Ecto neural progenitor cell (in vitro differentiated cells): ENCODE measurements around the gene FNBP1.
"Not testable (repeated sequence)": the region's sequence is repeated elsewhere in the genome, so short reads cannot be mapped to it uniquely, and the experiment has no call there.

Source experiments
- DNase-seq: peaks from one replicate; pipeline ENCODE4 v3.0.0-alpha.2; 2018; ENCODE audit warnings: low spot score

FNBP1 gene

DNA sequence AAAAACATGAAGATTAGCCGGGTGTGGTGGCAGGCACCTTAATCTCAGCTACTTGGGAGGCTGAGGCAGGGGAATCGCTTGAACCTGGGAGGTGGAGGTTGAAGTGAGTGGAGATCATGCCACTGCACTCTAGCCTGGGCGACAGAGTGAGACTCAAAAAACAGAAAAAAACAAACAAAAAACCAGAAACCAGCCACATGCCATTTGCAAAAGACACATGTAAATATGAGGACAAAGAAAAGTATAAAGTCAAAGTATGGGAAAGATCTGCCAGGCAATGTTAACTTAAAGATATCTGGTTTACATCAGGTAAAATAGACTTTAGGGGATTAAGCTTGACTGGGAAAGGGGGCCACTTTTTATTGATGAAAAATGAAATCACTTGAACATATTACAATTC is 90.7 kb downstream of the FNBP1 start:
- DNase-seq: no peak

DNA sequence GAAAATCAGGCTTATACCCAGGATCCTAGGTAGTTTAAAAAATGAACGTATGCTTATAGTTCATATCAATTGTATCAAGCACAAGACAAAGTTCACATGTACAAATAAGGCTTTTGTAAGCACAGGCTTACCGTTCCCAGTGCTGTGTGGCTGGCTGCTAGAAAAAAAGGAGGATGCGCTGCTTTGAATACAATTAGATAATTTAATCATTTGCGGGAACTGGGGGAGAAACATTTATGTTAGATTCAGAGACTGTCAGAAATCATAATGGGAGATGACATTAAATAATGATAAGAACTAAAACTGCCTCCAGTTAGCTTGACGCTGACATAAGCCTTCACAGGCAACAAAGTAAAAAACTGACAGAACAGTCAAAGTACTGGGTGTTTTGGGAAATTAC is 93.2 kb downstream of the FNBP1 start:
- DNase-seq: no peak

DNA sequence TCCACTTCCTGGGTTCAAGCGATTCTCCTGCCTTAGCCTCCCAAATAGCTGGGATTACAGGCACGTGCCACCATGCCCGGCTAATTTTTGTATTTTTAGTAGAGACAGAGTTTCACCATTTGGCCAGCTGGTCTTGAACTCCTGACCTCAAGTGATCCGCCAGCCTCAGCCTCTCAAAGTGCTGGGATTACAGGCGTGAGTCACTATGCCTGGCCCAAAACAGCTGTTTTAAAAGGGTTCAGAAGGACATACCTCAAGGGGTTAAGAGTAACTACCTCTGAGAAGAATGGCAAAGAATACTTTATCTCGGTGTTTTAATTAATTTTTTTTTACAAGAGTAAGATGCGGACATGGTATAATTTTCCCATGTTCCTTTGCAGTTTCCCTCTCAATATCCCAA is 94.4 kb downstream of the FNBP1 start:
- DNase-seq: not testable (repeated sequence)

DNA sequence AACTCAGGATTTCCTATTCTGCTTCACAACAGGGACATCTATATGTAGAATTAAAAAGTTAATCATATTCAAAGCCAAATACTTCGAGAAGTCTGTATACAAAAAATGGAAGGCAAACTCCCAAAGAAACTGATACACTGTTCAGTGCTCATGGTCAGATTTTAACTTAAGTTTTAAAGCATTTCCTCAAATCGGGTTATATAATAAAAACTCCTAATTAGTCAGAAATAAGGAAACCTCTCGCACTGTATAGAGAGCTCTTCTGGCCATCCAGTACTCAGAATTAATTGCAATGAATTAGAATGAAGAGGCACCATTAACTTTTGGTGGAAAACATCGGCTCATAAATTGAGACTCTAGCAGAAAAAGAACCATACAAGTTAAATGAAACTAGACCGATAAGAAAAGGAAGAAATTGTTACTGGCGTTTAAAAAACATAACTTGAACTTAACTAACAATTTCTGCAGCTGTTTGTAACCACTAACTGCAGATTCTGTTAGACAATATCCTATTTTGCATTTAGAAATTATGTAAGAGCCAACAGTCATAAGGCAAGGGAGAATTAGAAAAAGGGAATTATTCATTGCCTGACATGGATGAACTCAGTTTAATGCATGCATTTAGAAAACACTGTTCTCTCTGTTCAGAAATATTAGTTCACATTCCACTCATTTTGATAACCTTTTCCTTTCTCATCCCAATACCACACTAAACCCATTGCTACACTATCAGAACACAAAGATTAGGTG is 96.6 kb downstream of the FNBP1 start:
- DNase-seq: no peak

DNA sequence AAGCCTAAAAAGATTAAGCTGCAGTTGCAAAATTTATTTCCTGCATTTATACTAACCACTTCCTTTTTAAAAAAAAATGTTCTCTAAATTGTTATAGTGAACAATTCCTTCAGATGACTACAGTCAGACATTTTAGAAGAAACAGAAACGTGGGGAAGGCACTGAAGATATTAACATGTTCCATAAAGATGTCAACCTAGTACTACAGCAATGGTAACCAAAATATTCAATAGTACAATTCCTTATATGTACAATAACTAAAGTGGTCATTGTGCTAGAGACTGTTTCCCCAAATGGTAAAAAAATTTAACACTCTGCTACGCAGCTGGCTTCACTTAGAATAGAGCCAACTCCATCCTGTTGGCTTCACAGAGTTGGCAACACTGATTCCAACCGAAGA is 97.7 kb downstream of the FNBP1 start:
- DNase-seq: no peak

DNA sequence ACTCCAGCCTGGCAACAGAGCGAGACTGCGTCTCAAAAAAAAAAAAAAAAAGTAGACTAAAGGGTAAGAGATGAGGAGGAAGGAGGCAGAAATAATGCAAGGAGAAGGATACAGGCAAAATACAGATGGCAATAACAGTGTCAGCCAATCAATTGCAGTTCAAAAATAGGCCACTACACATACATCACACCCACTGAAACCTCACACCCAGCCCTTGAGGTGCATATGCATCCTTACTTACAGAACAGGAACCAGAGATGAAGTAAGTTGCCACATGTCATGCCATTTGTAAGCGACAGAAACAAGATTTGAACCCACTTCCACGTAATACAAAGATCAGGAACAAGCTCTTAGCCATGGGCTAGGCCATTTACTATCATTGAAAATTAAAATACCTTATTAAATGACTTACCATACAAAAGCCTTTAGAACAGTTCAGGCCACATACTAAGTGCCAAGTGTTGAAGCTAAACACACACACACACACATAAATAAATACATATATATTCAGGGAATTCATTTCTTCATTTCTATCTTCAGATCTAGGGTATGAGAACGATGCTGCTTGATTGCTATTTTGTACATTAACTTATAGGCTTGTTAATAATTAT is 98.4 kb downstream of the FNBP1 start:
- DNase-seq: no peak

DNA sequence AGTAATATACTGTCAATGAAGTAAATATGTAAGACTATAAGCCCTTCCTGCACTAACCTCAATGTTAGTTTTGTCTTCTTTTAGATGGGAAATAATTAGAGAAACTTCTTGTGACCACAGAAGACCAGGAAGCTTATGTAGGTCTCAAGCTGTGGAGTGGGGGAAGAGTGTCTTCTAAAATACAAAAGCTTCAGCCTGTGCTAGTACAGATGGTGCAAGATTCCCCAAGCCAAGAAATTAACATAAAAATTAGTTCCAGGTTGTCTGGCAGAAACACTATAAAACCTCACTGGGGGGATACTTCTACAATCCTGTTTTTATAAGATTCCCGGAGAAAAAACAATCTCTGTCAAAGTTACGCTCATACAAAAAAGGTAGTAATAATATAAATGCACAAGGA is 103.6 kb downstream of the FNBP1 start:
- no peak for DNase-seq

DNA sequence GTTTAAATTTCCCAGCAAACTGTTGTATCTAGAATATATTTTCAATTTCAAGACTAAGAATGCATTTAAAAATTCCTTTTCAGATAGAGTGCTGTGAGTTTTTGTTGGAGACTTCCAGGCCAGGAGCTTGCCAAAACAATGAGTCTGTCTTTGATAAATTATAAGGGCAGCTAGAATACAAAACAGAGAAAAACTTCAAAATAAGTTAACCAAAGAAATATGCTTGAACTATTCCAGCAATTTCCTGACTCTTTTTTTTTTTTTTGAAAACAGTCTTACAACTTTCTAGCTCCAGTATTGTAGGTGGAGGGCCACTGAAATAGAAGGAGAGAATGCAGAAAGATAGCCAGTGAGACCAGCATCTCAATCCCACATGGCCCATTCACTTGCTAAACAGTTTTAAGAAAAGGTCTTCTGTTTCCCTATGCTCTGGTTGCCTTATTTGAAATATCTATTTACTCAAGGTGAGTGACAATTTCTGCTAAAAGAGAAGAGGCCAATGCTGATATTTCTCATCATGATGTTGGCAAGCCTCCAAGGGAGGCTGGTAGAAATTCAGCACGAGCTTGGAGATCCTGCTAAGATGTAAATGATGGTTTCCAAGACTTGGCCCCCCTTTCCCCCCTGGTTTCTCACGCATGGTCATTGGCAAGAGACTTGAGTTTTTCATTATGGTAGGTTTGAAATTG is 104.6 kb downstream of the FNBP1 start:
- DNase-seq: no peak

DNA sequence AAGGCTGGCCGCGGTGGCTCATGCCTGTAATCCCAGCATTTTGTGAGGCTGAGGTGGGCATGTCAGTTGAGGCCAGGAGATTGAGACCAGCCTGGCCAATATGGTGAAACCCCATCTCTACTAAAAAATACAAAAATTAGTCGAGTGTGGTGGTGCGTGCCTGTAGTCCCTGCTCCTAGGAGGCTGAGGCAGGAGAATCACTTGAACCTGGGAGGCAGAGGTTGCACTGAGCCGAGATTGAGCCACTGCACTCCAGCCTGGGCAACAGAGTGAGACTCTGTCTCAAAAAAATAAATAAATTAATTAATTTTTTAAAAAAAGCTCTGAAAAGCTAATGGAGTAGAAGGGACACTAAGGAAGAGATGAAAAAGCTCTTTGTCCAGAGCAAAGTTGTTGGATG is 105.1 kb downstream of the FNBP1 start:
- not testable (repeated sequence) for DNase-seq

DNA sequence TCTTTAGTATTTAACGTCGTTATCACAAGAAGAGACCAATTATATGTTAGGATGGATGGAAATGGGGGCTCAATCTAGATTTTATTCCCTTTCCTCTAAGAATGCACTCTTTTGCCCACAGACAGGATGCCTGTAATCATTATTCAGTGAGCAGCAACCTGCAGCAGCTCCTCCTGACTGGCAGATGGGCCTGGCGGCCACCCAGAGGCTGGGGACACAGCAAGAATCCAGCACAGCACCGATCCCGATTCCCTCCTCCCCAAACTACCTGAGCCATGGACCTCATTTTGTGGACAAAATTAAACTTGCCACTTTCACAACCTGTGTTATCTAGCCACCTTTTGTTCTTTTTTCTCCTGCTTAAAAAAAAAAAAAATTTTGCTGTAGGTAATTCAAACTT is 106.8 kb downstream of the FNBP1 start:
- DNase-seq: no peak

DNA sequence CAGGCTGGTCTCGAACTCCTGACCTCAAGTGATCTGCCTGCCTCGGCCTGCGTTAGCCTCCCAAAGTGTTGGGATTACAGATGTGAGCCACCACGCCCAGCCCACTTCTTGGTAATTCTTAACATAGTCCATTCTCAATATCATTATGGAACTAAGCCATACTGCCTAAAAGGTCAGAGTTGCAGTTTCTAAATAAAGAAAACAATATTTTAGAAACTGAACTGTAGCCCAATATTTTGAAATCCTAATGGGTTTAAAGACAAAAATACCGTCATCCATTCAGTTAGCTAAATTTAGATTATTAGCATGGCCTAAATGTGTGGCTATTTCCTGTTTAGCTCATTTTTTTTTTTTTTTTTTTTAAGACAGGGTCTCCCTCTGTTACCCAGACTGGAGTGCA is 108.2 kb downstream of the FNBP1 start:
- no peak for DNase-seq

DNA sequence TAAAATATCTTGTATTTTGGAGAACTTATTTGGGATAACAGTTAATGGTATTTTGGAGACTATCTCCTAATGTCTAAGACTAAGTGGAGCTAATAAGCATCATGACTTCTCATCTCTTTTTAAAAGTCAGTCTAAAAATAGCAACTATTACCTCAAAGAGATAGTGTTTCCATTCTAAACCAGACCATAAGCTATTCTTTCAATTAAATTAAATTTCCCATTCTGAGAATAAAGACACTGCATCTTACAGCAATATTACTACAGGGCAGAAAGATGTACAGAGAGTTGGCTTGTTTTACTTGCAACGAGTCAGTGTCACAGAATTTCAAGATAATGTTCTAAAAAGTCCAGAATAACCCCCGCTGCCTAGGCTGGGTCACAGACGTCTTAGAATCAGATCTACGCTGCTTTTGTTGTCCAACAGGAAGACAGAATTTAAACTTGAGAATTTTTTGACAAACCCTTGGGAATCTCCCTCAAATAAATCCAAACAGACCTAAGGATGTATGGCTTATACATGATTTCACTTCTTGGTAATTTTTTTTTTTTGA is 108.9 kb downstream of the FNBP1 start:
- DNase-seq: no peak

DNA sequence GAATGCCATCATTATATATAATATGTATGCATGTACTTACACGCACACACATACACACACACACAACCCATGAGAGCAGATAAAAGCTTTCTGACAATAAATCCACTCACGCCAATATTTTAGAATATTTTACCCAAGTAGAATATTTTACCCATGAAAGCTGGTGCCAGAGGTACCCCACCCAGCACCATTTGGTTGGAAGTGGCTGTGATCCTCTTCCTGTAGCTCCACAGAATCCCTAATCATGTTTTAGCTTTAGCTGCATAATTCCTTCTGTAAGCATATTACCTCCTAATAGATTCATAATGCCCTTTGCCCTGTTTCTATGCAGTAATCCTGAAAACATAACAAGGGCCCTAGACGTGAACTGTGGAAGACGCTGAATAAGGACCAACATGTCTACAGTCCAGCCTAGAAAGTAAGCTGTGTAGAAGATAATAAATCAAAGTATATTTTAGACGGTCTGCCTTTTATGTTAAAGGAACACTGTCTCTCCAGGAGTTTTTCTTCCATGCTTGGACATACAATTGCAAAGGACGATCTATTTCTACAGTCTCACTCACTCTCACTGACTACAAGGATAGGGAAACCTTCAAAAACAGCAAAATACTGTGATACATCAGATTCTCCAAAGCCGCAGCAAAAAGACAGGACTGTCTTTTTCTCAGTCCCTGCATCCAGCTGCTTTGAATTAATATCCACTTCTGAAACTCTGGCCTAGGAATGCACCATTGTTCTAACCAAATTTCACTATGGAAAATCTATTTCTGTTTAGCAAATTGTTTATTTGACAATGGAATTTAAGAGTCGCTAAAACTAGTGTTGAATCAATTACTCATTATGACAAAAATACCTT is 109.6 kb downstream of the FNBP1 start:
- DNase-seq: no peak

DNA sequence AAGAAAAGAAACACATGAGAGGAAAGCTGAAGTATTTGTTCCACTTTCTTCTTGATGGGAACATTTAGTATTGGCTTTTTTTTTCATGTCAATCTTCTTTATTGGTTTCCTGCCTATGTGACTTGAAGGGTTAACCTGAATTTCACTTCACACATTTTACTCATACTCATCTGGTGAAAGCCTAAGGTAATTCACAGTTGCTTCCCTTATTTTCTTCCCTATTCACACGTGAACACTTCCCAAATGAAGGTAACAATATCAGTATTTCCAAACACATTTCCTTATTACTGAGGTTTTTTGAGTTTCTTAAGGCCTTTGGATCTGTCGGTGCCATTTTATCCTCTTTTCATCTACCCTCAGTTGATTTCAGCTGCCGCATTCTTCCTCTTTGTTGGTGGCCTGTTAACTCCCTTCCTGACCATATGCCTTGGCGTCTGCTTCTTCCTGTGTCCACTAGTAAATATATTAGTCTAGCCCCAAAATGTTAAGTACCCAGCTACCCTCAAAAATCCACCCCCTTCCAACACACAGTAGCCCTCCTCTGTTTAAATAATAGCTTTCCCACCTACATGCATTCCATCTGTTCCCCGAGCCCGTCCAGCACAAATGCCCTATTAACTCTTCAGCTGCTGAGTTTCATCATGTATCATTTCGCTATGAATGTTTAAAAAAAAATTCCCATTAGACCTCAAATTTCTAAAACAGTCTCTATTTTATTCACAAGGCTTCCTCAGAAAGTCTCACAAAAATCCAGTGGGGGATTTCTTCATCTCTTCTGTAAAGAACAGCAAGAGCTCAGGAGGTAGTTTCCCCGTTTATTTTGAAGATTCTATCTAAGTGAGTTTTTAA is 110.5 kb downstream of the FNBP1 start:
- DNase-seq: no peak

DNA sequence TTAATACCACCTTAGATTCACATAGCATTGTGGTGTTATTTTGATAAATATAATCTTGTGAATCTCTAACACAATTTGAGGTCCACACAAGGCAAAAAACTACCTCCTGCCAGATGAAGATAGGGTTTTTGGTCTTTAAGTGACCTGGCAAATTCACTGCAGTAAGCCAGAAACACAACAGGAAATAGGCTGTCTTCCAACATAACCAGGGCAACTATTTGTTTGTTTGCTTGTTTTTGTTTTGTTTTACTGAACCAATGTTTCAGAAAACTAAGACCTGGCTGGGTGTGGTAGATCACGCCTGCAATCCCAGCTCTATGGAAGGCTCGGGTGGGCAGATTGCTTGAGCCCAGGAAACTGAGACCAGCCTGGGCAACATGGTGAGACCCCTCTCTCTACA is 112.2 kb downstream of the FNBP1 start:
- no peak for DNase-seq

DNA sequence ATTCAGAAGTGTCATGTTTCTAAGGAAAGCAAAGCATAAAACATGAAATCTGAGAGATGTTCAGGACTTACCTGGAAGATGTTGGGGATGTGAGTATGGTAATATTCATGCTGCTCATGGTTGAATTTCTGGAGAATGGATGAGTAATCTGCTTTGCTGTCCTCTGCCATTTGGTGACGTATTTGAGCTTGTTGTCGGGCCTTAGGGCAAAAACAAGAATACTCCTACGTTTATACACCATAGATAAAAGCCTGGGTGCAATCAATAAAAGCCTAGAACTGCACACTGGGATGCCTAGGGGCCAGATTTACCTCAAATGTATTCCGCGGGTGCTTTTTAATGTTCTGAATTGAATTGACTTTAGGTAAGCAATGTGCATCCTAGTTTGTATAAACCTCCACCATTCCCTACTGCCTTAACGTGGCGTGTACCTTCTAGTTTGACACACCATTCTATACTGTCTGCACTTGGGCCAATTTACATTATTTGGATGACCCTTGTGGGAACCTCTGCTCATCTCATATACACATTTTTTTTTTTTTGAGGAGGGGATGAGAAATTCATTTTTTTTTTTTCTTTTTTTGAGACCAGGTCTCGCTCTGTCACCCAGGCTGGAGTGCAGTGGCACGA is 113.4 kb downstream of the FNBP1 start:
- no peak for DNase-seq

DNA sequence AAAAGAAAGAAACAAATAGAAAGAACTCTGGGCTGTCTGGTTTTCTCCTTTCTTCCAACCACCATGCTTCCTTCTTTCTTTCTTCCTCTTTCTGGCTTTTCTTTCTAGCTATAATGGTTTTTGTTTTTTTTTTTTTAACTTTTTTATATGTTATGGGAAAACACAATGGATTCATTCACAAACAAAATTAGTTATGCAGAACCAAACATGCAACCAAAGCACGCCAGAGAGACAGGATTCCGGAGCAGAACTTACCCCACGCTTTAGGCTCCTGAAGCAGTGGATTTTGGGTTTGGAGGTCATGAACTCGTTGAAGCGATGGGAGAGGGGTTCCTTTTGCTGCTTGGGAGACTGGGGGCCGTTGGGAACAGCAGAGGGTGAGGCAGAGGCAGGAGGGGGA is 119.4 kb downstream of the FNBP1 start:
- DNase-seq: no peak

DNA sequence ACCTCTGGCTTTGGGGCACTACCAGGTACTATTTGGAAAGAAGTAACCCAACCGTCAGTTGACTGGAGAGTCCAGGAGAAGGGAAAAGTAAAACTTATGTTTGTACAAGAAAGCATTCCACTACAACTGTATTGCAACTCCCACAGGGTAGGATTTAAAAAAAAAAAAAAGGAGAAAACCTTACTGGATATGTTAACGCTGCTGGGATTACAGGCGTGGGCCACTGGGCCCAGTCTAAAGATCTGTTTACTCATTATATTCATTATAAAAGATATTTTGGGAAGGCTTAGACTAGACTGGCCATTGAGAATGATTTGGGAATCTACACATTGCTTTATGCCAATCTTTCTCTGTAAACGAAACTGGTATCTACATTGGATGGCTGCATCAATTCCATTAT is 121.1 kb downstream of the FNBP1 start:
- no peak for DNase-seq

DNA sequence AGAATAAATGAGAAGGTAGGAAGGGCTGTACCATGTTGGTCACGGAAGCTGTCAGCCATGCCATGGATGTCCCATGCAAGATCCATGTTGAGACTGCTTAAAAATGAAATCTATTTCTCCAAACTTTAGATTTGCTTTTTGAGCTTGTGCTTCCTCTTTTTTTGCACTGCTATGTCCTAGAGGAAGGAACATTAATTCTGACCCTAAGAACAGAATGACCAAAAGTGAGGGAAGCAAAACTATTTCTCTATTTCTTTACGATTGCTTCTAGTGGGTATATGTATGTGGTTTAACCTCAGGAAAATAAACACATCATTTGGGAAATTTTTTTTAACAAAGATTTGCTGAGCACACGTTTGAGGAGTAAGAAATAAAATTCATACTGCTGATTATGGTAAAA is 123.1 kb downstream of the FNBP1 start:
- DNase-seq: no peak

DNA sequence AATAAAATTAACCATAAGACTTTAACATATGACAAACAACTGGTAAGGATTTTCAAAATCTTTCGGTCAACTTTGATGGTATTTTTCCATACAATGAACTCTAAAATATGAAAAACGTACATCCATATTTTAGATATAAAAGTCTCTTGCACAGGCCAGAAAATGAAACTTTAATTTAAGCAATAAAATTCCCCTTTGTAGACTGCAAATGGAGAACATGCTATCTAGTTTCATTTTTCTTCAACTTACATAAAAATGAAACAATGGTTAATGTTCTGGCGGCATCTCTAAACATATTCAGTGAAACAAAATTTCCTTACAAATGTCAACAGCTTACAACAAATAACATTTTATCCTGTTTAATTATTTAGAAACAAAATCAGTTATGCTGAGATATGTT is 123.7 kb downstream of the FNBP1 start:
- DNase-seq: no peak
